Endothelial cell (in vitro differentiated cells): ENCODE measurements around the gene HOPX. TPM values are rescaled to one million over a fixed set of nuclear protein-coding genes. Genes with fewer than 3 reads are reported as not detected.

ENCODE experiments used
- DNase-seq: peaks from one replicate; pipeline ENCODE4 v3.0.0; 2021; ENCODE audit warnings: low spot score
- H3K27ac Mint-ChIP-seq: one replicate; pipeline ENCODE4 v1.8.0; 2021; ENCODE audit warnings: mixed read lengths, inconsistent platforms; ENCODE audit not compliant: unreplicated experiment
- H3K27me3 Mint-ChIP-seq: one replicate; pipeline ENCODE4 v1.8.0; 2021; ENCODE audit warnings: mild to moderate bottlenecking, moderate library complexity, mixed read lengths, inconsistent platforms; ENCODE audit not compliant: unreplicated experiment
- H3K36me3 Mint-ChIP-seq: one replicate; pipeline ENCODE4 v1.8.0; 2021; ENCODE audit warnings: mild to moderate bottlenecking, low read depth, mixed read lengths, inconsistent platforms; ENCODE audit not compliant: unreplicated experiment
- H3K4me1 Mint-ChIP-seq: one replicate; pipeline ENCODE4 v1.8.0; 2021; ENCODE audit warnings: mild to moderate bottlenecking, mixed read lengths, inconsistent platforms; ENCODE audit not compliant: unreplicated experiment
- H3K4me3 Mint-ChIP-seq: one replicate; pipeline ENCODE4 v1.8.0; 2021; ENCODE audit warnings: mild to moderate bottlenecking, mixed read lengths, inconsistent platforms; ENCODE audit not compliant: unreplicated experiment
- H3K9me3 Mint-ChIP-seq: one replicate; pipeline ENCODE4 v1.8.0; 2021; ENCODE audit warnings: mixed read lengths, inconsistent platforms; ENCODE audit not compliant: unreplicated experiment
- total RNA-seq: library from RNA; stranded (reverse); fragmentation: NEBNext Ultra II Directional; extraction: Animal tissue kit (Norgen Biotek cat#: 25700); gene quantifications from one replicate; pipeline ENCODE4 v1.2.1, GENCODE V29; 2021; ENCODE audit not compliant: unreplicated experiment
- TF ChIP-seq, protein P1 (sequence below): fragments of 200-600 bp; sonication (generic); IDR thresholded peaks from one replicate; pipeline ENCODE4 v1.5.0; 2021; ENCODE audit warnings: antibody characterized with exemption; ENCODE audit not compliant: unreplicated experiment

HOPX gene
- total RNA-seq, 1 donor from 2014 or later, result 4.2 TPM

DNA sequence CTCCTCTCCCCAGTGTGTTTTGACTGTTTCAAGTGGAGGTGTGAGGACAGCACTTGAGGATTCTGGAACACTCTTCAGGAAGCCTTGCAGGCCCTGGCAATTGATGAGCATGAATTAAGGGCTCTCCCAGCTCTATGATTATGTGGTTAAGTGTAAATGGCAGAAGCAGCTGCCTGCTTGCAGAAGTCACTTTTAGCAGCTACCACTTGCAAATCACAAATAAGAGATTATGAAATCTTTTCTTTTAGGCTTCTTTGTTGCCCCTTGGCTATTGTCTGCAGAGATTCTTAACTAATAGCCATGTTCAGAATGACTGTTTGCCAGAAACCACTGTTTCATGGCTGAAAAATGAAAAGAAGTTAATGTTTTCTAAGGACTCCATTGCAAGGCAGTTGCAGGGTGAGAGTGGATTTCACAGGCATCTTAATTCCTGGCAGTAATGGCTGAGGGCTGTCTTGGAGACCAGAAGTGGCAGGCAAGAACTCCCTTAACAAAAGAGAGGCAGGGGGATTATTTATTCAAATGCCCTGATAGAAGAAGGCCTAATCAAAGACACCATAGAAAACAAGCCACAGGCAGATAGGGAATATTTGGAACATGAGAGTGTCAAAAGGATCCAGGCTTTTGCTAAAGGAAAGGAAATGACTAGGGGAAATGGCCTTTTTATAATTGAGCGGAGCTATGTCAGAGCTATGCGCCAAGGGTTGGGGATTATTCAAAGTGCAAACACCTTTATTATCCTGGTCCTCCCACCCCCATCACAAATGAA is 8.3 kb upstream of the HOPX start:
- no peak for DNase-seq
- no peak overlapping the region for H3K4me3 Mint-ChIP-seq
- no peak overlapping the region for H3K27ac Mint-ChIP-seq
- H3K9me3 Mint-ChIP-seq, result no peaks in the 10 kb centered on the region
- TF ChIP-seq, protein P1, sequence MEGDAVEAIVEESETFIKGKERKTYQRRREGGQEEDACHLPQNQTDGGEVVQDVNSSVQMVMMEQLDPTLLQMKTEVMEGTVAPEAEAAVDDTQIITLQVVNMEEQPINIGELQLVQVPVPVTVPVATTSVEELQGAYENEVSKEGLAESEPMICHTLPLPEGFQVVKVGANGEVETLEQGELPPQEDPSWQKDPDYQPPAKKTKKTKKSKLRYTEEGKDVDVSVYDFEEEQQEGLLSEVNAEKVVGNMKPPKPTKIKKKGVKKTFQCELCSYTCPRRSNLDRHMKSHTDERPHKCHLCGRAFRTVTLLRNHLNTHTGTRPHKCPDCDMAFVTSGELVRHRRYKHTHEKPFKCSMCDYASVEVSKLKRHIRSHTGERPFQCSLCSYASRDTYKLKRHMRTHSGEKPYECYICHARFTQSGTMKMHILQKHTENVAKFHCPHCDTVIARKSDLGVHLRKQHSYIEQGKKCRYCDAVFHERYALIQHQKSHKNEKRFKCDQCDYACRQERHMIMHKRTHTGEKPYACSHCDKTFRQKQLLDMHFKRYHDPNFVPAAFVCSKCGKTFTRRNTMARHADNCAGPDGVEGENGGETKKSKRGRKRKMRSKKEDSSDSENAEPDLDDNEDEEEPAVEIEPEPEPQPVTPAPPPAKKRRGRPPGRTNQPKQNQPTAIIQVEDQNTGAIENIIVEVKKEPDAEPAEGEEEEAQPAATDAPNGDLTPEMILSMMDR, result no peak
- peaks cover 15% of the 10 kb centered on the region for H3K4me1 Mint-ChIP-seq
- peaks cover 5% of the 10 kb centered on the region for H3K27me3 Mint-ChIP-seq
- H3K36me3 Mint-ChIP-seq, result peaks cover 4% of the 10 kb centered on the region

DNA sequence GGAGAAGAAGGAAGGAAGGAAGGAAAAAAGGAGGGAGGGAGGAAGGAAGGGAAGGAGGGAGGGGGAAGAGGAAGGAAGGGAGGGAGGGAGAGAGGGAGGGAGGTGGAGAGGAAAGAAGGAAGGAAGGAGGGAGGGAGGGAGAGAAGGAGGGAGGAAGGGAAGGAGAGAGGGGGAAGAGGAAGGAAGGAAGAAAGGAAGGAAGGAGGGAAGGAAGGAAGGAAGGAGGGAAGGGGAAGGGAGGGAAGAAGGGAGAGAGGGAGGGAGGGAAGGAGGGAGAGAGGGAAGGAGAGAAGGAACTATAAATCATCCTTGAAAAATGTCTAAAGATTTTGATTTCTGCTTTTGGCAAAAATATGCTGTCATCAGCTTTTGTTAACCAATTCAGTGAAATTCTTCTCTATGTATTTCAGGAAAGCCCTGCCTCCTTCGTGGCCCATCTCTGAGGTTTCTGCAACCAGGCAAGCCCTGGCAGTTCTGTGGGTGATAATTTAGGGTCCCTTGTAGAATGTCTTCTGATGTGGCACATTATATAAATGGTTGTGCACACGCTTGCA is 7.1 kb upstream of the HOPX start:
- H3K4me3 Mint-ChIP-seq, result no peak overlapping the region
- H3K27me3 Mint-ChIP-seq, result peaks cover 3% of the 10 kb centered on the region

DNA sequence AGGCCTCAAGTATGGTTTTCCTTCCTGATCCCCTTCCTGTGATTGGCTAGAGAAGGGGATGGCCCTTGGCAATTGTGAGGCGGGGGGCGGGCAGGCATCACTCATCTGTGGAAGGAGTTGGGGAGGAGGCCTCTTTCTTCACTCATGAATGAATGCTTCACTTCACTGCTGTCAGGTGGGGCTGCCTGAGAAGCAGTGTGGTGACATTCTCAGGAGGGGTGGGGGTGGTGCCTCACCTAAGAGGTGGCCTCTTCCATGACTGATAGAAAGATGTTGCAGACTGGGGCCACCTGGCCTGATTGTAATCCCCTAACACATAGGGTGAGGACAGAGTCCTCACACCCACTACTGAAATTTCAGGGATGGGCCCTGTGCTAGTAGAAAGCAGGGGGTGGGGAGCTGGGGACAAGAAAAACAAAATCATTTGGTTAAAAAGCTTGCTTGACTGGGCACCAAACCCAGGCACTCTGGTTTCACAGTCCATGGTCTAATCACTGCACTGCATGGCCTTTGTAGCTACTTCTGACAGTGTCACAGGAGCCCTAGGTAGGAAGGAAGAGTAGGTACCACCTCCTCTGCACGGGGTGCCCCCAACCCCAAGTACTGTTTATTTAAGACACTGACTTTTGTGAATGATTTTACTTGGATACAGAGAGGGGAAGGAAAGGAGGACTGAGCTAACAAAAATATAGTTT is 5.6 kb upstream of the HOPX start:
- no peak for DNase-seq
- TF ChIP-seq, protein P1, result no peak
- peaks cover 4% of the 10 kb centered on the region for H3K36me3 Mint-ChIP-seq
- H3K4me3 Mint-ChIP-seq, result no peak overlapping the region
- no peak overlapping the region for H3K27ac Mint-ChIP-seq
- peaks cover 3% of the 10 kb centered on the region for H3K27me3 Mint-ChIP-seq
- H3K9me3 Mint-ChIP-seq, result no peaks in the 10 kb centered on the region
- H3K4me1 Mint-ChIP-seq, result peaks cover 20% of the 10 kb centered on the region

More for the DNA sequence above, 7.1 kb upstream of the HOPX start:
- no peak for DNase-seq
- Mint-ChIP-seq H3K4me1 (peaks cover 16% of the 10 kb centered on the region), H3K9me3 (no peaks in the 10 kb centered on the region), H3K36me3 (peaks cover 4% of the 10 kb centered on the region), H3K27ac (no peak overlapping the region)
- TF ChIP-seq, protein P1, result no peak

DNA sequence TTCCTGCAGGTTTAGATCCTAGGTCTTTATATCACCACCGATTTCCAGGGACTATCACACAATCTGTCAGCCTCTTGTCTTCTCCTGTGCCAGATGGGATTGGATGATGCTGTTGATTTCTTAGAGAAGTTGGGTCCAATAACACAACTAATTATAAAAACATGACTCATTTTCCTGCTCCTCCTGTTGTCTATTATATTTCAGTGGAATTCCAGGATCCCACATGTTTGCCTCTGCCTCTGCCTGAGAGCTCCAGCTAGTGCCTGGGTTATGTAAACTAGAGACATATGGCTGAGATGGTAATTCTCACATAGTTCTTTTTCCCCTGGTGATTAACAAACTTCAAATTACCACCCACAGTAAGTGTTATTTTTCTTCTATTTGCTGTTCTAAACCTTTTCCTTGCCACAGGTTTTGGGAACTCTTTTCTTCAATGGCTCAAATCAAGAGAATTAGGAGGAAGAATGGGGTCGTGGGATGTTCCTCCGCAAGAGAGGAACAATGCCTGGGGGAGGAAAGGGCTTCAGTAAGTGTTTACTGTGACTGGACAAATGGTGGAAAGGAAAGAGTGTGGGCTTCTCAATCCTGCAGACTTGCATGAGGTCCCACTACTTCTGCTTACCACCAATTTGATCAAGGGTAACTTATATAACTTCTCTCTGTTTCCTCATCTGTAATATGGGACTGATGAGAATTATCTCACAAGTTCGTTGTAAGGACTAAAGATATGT is 3.4 kb upstream of the HOPX start:
- no peak for DNase-seq
- TF ChIP-seq, protein P1, result no peak
- Mint-ChIP-seq H3K27ac (no peak overlapping the region), H3K27me3 (peaks cover 4% of the 10 kb centered on the region), H3K4me1 (peaks cover 18% of the 10 kb centered on the region), H3K36me3 (peaks cover 4% of the 10 kb centered on the region), H3K4me3 (no peak overlapping the region), H3K9me3 (no peaks in the 10 kb centered on the region)
